GM21360 (cell line): Measurements from ENCODE around the gene LRRIQ1.
"Not testable (repeated sequence)": the region's sequence is repeated elsewhere in the genome, so short reads cannot be mapped to it uniquely, and the experiment has no call there.

ENCODE experiments used
- ATAC-seq: cut with Tn5 transposase; IDR thresholded peaks from one replicate; pipeline ENCODE4 v1.9.1; 2021; ENCODE audit warnings: mild to moderate bottlenecking, moderate library complexity; ENCODE audit not compliant: unreplicated experiment

The LRRIQ1 gene

GRCh38 chr12:85183855-85184254 is 147.7 kb downstream of the LRRIQ1 start:
- no peak for ATAC-seq

GRCh38 chr12:85186236-85186635 is 150.1 kb downstream of the LRRIQ1 start:
- no peak for ATAC-seq

GRCh38 chr12:85188619-85189018 is 152.5 kb downstream of the LRRIQ1 start:
- ATAC-seq = no peak

- no peak for ATAC-seq
Observed at GRCh38 chr12:85190728-85191127, 154.6 kb downstream of the LRRIQ1 start.

GRCh38 chr12:85203809-85204208 is 167.7 kb downstream of the LRRIQ1 start:
- not testable (repeated sequence) for ATAC-seq

- ATAC-seq = no peak
Observed at GRCh38 chr12:85206543-85206942, 170.4 kb downstream of the LRRIQ1 start.

- not testable (repeated sequence) for ATAC-seq
Observed at GRCh38 chr12:85224339-85224738, 188.2 kb downstream of the LRRIQ1 start.

GRCh38 chr12:85225501-85225900 is 189.3 kb downstream of the LRRIQ1 start:
- no peak for ATAC-seq

- no peak for ATAC-seq
Observed at GRCh38 chr12:85237327-85237726, 201.2 kb downstream of the LRRIQ1 start.

- no peak for ATAC-seq
Observed at GRCh38 chr12:85244561-85244960, 208.4 kb downstream of the LRRIQ1 start.

- no peak for ATAC-seq
Observed at GRCh38 chr12:85253853-85254252, 217.7 kb downstream of the LRRIQ1 start.

- ATAC-seq = no peak
Observed at GRCh38 chr12:85257671-85258070, 221.5 kb downstream of the LRRIQ1 start.

GRCh38 chr12:85260447-85260846 is 224.3 kb downstream of the LRRIQ1 start:
- ATAC-seq = no peak

- ATAC-seq = no peak
Observed at GRCh38 chr12:85260896-85261295, 224.7 kb downstream of the LRRIQ1 start.

- no peak for ATAC-seq
Observed at GRCh38 chr12:85266356-85266755, 230.2 kb downstream of the LRRIQ1 start.

- ATAC-seq = peak; percentile 83
Observed at GRCh38 chr12:85273381-85274314, 237.5 kb downstream of the LRRIQ1 start.

GRCh38 chr12:85274315-85274651 is 238.1 kb downstream of the LRRIQ1 start:
- no peak for ATAC-seq

GRCh38 chr12:85275374-85275773 is 239.2 kb downstream of the LRRIQ1 start:
- ATAC-seq = no peak

GRCh38 chr12:85277191-85277590 is 241.0 kb downstream of the LRRIQ1 start:
- no peak for ATAC-seq

- ATAC-seq = no peak
Observed at GRCh38 chr12:85277900-85278597, 241.9 kb downstream of the LRRIQ1 start.

- no peak for ATAC-seq
Observed at GRCh38 chr12:85278598-85279448, 242.7 kb downstream of the LRRIQ1 start.
